ENCODE data around the gene TPM3.
"Not testable (repeated sequence)": the region's sequence is repeated elsewhere in the genome, so short reads cannot be mapped to it uniquely, and the experiment has no call there.

Gene TPM3

GRCh38 chr1:154191990-154192461 is at the start of gene TPM3:
TSS of gene TPM3 (minus strand) at chr1:154192100. CDS start at chr1:154192018, 82 bp downstream.
- DNase-seq (ENCODE audit: low read depth in 2 of 2): no peak

- DNase-seq (ENCODE audit: low read depth in 2 of 2): no peak
Measured at GRCh38 chr1:154240294-154240833, 48.5 kb upstream of the TPM3 start.

GRCh38 chr1:154239491-154239890 is 47.6 kb upstream of the TPM3 start:
- DNase-seq (ENCODE audit: low read depth in 2 of 2): no peak

- DNase-seq (ENCODE audit: low read depth in 2 of 2): no peak
Measured at GRCh38 chr1:154237880-154238506, 46.1 kb upstream of the TPM3 start.

- DNase-seq (ENCODE audit: low read depth in 2 of 2): no peak
Measured at GRCh38 chr1:154237435-154237834, 45.5 kb upstream of the TPM3 start.

- DNase-seq (ENCODE audit: low read depth in 2 of 2): no peak
Measured at GRCh38 chr1:154236855-154237254, 45.0 kb upstream of the TPM3 start.

GRCh38 chr1:154233127-154233526 is 41.2 kb upstream of the TPM3 start:
- DNase-seq (ENCODE audit: low read depth in 2 of 2): not testable (repeated sequence)

GRCh38 chr1:154231112-154231511 is 39.2 kb upstream of the TPM3 start:
- DNase-seq (ENCODE audit: low read depth in 2 of 2): not testable (repeated sequence)

- DNase-seq (ENCODE audit: low read depth in 2 of 2): no peak
Measured at GRCh38 chr1:154225370-154225769, 33.5 kb upstream of the TPM3 start.

- no peak for DNase-seq (ENCODE audit: low read depth in 2 of 2)
Measured at GRCh38 chr1:154223621-154224020, 31.7 kb upstream of the TPM3 start.

- DNase-seq (ENCODE audit: low read depth in 2 of 2): no peak
Measured at GRCh38 chr1:154222918-154223317, 31.0 kb upstream of the TPM3 start.

GRCh38 chr1:154222518-154222917 is 30.6 kb upstream of the TPM3 start:
- no peak for DNase-seq (ENCODE audit: low read depth in 2 of 2)

GRCh38 chr1:154221278-154222001 is 29.5 kb upstream of the TPM3 start:
- peak; percentile 45 to 48 for DNase-seq (ENCODE audit: low read depth in 2 of 2)

- DNase-seq (ENCODE audit: low read depth in 2 of 2): no peak
Measured at GRCh38 chr1:154220970-154221277, 29.0 kb upstream of the TPM3 start.

- DNase-seq (ENCODE audit: low read depth in 2 of 2): peak; percentile 98
Measured at GRCh38 chr1:154220071-154220969, 28.4 kb upstream of the TPM3 start, which contains the start of gene UBAP2L. TSS of gene UBAP2L (plus strand) at chr1:154220955. CDS start at chr1:154225124, 4,169 bp downstream.

GRCh38 chr1:154219541-154219940 is 27.6 kb upstream of the TPM3 start:
- no peak for DNase-seq (ENCODE audit: low read depth in 2 of 2)

GRCh38 chr1:154218545-154218944 is 26.6 kb upstream of the TPM3 start:
- DNase-seq (ENCODE audit: low read depth in 2 of 2): no peak

GRCh38 chr1:154213274-154213673 is 21.4 kb upstream of the TPM3 start:
- no peak for DNase-seq (ENCODE audit: low read depth in 2 of 2)

GRCh38 chr1:154212083-154212482 is 20.2 kb upstream of the TPM3 start:
- no peak for DNase-seq (ENCODE audit: low read depth in 2 of 2)

GRCh38 chr1:154208677-154209388 is 16.9 kb upstream of the TPM3 start:
- DNase-seq (ENCODE audit: low read depth in 2 of 2): no peak

- DNase-seq (ENCODE audit: low read depth in 2 of 2): no peak
Measured at GRCh38 chr1:154207262-154207661, 15.4 kb upstream of the TPM3 start.
